ENCODE results near the gene KLF6.

The KLF6 gene

GRCh38 chr10:3774814-3775695 lies 10.0 kb downstream of the KLF6 start:
- DNase-seq (ENCODE audit: low read depth): peak; percentile 92
- no peak overlapping the region for H3K4me3 ChIP-seq (ENCODE audit: low read depth, low read length)
- no peak for TF ChIP-seq CTCF (conservative IDR thresholded peaks at IDR 0.05; ENCODE audit: low read depth, low read length)

- DNase-seq (ENCODE audit: low read depth): peak; percentile 79
- TF ChIP-seq CTCF (conservative IDR thresholded peaks at IDR 0.05; ENCODE audit: low read depth, low read length): no peak
- H3K4me3 ChIP-seq (ENCODE audit: low read depth, low read length): no peak overlapping the region
Observed at GRCh38 chr10:3774018-3774813, 10.8 kb downstream of the KLF6 start.

- H3K4me3 ChIP-seq (ENCODE audit: low read depth, low read length): no peak overlapping the region
- TF ChIP-seq CTCF (conservative IDR thresholded peaks at IDR 0.05; ENCODE audit: low read depth, low read length): no peak
- DNase-seq (ENCODE audit: low read depth): peak; percentile 66
Observed at GRCh38 chr10:3773460-3774017, 11.5 kb downstream of the KLF6 start.

- peak; percentile 50 for DNase-seq (ENCODE audit: low read depth)
- TF ChIP-seq CTCF (conservative IDR thresholded peaks at IDR 0.05; ENCODE audit: low read depth, low read length): no peak
- H3K4me3 ChIP-seq (ENCODE audit: low read depth, low read length): no peak overlapping the region
Observed at GRCh38 chr10:3772361-3773171, 12.4 kb downstream of the KLF6 start.

- H3K4me3 ChIP-seq (ENCODE audit: low read depth, low read length): no peak overlapping the region
- TF ChIP-seq CTCF (conservative IDR thresholded peaks at IDR 0.05; ENCODE audit: low read depth, low read length): no peak
- DNase-seq (ENCODE audit: low read depth): no peak
Observed at GRCh38 chr10:3770611-3771110, 14.3 kb downstream of the KLF6 start.

GRCh38 chr10:3769556-3769955 lies 15.5 kb downstream of the KLF6 start:
- TF ChIP-seq CTCF (conservative IDR thresholded peaks at IDR 0.05; ENCODE audit: low read depth, low read length): no peak
- H3K4me3 ChIP-seq (ENCODE audit: low read depth, low read length): no peak overlapping the region
- no peak for DNase-seq (ENCODE audit: low read depth)

All from choroid plexus epithelial cell (primary cell).